ENCODE data around the gene NTRK3. TPM values are rescaled to one million over a fixed set of nuclear protein-coding genes. Genes with fewer than 3 reads are reported as not detected.

The NTRK3 gene
- total RNA-seq, 1 experiment from 2014 or later, result not detected

- BruUV-seq (replicated peaks), result no TSS peak
- TF ChIP-seq CTCF (conservative IDR thresholded peaks at IDR 0.05), result no peak
- TF ChIP-seq EZH2 (IDR thresholded peaks at IDR 0.05; ENCODE audit: low read depth), result no peak
- H3K27ac ChIP-seq, result no peak overlapping the region
- no peak overlapping the region for H3K4me3 ChIP-seq
- H2AFZ ChIP-seq, result no peak overlapping the region
- intact Hi-C loops (cut with micrococcal nuclease; ENCODE audit: unreplicated experiment), result no loop called here
- H3K9me2 ChIP-seq (ENCODE audit: insufficient read depth), result no peaks in the 10 kb centered on the region
- ChIA-PET POLR2A (ENCODE audit: unreplicated experiment) (no interaction called here), CTCF (no interaction called here)
- H3K4me2 ChIP-seq, result no peak overlapping the region
- no peaks in the 10 kb centered on the region for H3K36me3 ChIP-seq (ENCODE audit: low read depth)
- no peaks in the 10 kb centered on the region for H3K9me3 ChIP-seq (ENCODE audit: insufficient read depth, low read depth)
- H3K27me3 ChIP-seq (ENCODE audit: insufficient read depth, low read depth), result no peaks in the 10 kb centered on the region
- no peaks in the 10 kb centered on the region for H3K79me2 ChIP-seq (ENCODE audit: low read depth)
- H4K20me1 ChIP-seq (ENCODE audit: insufficient read depth), result no peaks in the 10 kb centered on the region
- no peak for DNase-seq
- H3K4me1 ChIP-seq (replicated peaks; ENCODE audit: insufficient read depth), result no peaks in the 10 kb centered on the region
- no peaks in the 10 kb centered on the region for H3F3A ChIP-seq (ENCODE audit: insufficient read depth, low read depth)
Measured at GRCh38 chr15:88155310-88155709, 101.2 kb downstream of the NTRK3 start.

- H3K9me2 ChIP-seq (ENCODE audit: insufficient read depth), result no peaks in the 10 kb centered on the region
- DNase-seq, result no peak
- H3K79me2 ChIP-seq (ENCODE audit: low read depth), result no peaks in the 10 kb centered on the region
- no peaks in the 10 kb centered on the region for H3K36me3 ChIP-seq (ENCODE audit: low read depth)
- H3K9me3 ChIP-seq (ENCODE audit: insufficient read depth, low read depth), result no peaks in the 10 kb centered on the region
- no peak overlapping the region for H3K4me3 ChIP-seq
- intact Hi-C loops (cut with micrococcal nuclease; ENCODE audit: unreplicated experiment), result no loop called here
- H4K20me1 ChIP-seq (ENCODE audit: insufficient read depth), result no peaks in the 10 kb centered on the region
- CTCF ChIA-PET, result no interaction called here
- H3K27ac ChIP-seq, result no peak overlapping the region
- no peak overlapping the region for H2AFZ ChIP-seq
- BruUV-seq (replicated peaks), result no TSS peak
- no peaks in the 10 kb centered on the region for H3K27me3 ChIP-seq (ENCODE audit: insufficient read depth, low read depth)
- no peaks in the 10 kb centered on the region for H3K4me1 ChIP-seq (replicated peaks; ENCODE audit: insufficient read depth)
- H3F3A ChIP-seq (ENCODE audit: insufficient read depth, low read depth), result no peaks in the 10 kb centered on the region
- POLR2A ChIA-PET (ENCODE audit: unreplicated experiment), result no interaction called here
- no peak for TF ChIP-seq CTCF (conservative IDR thresholded peaks at IDR 0.05)
- no peak for TF ChIP-seq EZH2 (IDR thresholded peaks at IDR 0.05; ENCODE audit: low read depth)
- H3K4me2 ChIP-seq, result no peak overlapping the region
Measured at GRCh38 chr15:88152672-88153071, 103.9 kb downstream of the NTRK3 start.

- intact Hi-C loops (cut with micrococcal nuclease; ENCODE audit: unreplicated experiment), result no loop called here
- Histone ChIP-seq H3K27ac (no peak overlapping the region), H2AFZ (no peak overlapping the region), H3F3A (ENCODE audit: insufficient read depth, low read depth) (no peaks in the 10 kb centered on the region), H3K4me1 (replicated peaks; ENCODE audit: insufficient read depth) (no peaks in the 10 kb centered on the region), H3K79me2 (ENCODE audit: low read depth) (no peaks in the 10 kb centered on the region), H3K9me2 (ENCODE audit: insufficient read depth) (no peaks in the 10 kb centered on the region), H3K4me3 (no peak overlapping the region), H4K20me1 (ENCODE audit: insufficient read depth) (no peaks in the 10 kb centered on the region), H3K36me3 (ENCODE audit: low read depth) (no peaks in the 10 kb centered on the region), H3K27me3 (ENCODE audit: insufficient read depth, low read depth) (0 out of 2 replicates have a peak, but pooled peaks cover 4% of the 10 kb centered on the region), H3K4me2 (no peak overlapping the region), H3K9me3 (ENCODE audit: insufficient read depth, low read depth) (no peaks in the 10 kb centered on the region)
- ChIA-PET CTCF (no interaction called here), POLR2A (ENCODE audit: unreplicated experiment) (no interaction called here)
- no peak for DNase-seq
- no peak for TF ChIP-seq CTCF (conservative IDR thresholded peaks at IDR 0.05)
- TF ChIP-seq EZH2 (IDR thresholded peaks at IDR 0.05; ENCODE audit: low read depth), result no peak
- BruUV-seq (replicated peaks), result no TSS peak
Measured at GRCh38 chr15:88147760-88148159, 108.8 kb downstream of the NTRK3 start.

Measured in PC-9 (cell line).